NCI-H2227 (cell line): ENCODE results near the gene KIF3B.
"Not testable (repeated sequence)": the region's sequence is repeated elsewhere in the genome, so short reads cannot be mapped to it uniquely, and the experiment has no call there.

Experiments
- DNase-seq: peaks from one replicate; lab custom pipeline; 2025; ENCODE audit not compliant: unreplicated experiment; lab: John Stamatoyannopoulos, UW

Gene KIF3B

DNA sequence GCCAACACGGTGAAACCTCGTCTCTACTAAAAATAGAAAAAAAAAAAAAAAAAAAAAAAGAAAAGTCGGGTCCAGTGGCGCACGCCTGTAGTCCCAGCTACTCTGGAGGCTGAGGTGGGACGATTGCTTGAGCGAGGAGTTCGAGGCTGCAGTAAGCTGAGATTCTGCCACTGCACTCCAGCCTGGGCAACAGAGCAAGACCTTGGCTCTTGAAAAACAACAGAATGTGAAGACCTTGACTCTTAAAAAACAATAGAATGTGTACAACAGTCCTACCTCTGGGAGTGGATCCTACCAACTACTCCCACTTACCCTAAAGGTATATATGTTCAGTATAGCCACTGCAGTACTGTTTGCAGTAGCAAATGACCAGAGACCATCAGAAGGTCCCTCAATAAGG is 15.1 kb downstream of the KIF3B start:
- no peak for DNase-seq

- no peak for DNase-seq
Measured at GRCh38 chr20:32294071-32294470, 16.6 kb downstream of the KIF3B start.

GRCh38 chr20:32296412-32296811 is 19.0 kb downstream of the KIF3B start:
- no peak for DNase-seq

DNA sequence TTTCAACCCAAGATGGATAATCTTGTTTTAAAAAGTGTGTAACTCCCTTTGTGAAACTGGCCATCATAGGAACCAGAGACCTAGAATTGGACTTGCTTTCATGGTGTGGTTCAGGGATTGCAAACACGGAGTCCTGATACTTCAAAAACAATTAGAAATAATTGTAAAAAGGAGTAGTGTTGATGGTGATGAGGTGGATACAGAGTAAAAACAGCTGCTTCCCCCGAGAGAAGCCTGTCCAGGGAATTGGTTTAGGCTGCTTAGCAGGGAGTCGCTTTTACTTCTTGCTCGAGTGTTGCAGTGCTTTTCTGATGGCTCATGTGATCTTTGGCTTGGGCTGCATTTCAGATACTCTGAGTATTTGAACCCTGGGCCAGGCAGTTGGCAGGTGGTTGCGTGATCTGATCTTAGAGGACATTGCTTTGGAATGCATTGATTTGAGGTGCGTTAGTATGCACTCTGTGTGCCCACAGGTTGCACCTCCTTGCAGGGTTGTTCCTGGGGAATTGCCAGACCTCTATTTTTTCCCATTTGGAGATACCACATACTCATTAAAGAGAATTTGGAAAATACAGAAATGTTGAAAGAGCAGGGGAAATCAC is 19.5 kb downstream of the KIF3B start:
- no peak for DNase-seq

- no peak for DNase-seq
Measured at GRCh38 chr20:32297439-32297838, 20.0 kb downstream of the KIF3B start.

GRCh38 chr20:32300647-32301046 is 23.2 kb downstream of the KIF3B start:
- no peak for DNase-seq

DNA sequence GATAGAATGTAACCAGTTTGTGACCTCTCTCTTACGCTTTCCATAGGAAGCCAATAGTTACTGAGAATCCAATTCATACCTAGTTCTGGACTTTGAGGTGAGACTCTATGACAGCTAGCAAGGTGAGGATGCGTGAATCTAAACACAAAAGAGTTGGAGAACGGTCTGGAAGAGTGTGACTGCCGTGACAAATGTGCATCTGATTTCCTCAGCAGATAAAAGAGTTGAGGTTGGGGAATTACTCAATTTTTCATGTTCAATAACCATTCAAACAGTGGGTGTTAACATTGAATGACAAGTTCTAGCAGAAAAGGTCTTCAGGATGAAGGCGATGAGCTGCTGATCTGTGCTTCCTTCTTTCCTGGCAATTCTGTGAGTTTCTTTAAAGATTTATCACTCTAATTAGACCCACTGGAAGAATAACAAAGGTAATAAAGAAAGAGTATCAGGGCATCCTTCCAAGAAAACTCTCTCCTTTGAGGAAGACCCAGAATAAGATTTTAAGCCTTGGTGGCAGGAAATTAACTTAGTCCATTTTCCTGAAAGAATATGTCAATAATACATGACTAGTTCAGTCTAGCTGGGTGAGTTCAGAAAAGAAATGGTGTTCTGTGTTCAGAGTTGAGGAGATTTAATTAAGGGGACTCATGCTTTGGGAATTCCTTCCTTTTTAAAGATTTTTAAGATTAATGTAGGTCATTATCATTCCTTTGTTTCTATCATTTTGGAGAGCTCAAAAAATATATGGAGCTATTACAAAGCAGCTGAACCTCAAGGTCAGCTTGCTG is 24.5 kb downstream of the KIF3B start:
- no peak for DNase-seq

GRCh38 chr20:32302507-32302872 is 25.0 kb downstream of the KIF3B start:
- DNase-seq, result no peak

DNA sequence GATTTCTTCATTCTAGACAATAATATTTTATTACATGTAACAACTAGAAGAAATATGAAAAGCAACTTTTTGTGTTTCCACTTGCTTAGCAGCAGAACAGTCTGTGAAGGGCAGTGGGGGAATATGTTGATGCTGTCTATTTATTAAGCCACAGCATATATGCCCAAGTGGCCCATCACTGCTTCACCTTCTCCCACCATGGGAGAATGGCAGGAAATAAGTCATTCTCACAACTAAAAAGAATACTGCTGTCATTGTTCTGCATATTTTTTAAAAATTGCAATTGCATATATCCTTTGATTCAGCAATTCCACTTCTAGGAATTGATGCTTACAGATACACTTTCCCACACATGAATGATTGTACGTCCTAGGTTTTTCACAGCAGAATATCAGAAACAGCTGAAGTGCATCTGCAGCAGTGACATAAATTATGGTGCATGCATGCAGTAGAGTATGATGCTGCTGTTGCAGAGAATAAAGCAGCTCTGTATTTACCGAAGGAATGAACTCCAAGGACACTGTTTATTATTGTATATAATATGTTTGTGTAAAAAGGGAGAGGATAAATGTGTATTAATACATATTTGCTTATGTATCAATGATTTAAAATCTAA is 26.8 kb downstream of the KIF3B start:
- DNase-seq, result no peak

- no peak for DNase-seq
Measured at GRCh38 chr20:32312718-32313424, 35.4 kb downstream of the KIF3B start.

DNA sequence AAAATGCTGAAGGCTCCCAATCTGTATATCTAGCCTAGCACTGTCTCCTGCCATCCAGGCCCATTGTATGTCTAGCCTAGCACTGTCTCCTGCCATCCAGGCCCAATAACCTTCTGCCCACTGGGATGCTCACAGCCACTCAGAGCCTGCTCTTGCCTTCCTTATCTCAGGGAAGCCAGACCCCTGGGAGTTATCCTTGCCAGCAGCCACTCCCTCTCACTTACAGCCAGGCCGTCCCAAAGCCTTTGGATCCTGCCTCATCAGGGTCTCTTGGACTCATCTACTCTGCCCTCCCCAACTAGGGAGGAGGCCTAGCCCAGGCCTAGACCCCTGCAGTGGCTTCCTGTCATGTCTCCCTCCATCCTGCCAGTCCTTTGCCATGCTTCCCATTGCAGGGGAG is 37.3 kb downstream of the KIF3B start:
- DNase-seq, result no peak

DNA sequence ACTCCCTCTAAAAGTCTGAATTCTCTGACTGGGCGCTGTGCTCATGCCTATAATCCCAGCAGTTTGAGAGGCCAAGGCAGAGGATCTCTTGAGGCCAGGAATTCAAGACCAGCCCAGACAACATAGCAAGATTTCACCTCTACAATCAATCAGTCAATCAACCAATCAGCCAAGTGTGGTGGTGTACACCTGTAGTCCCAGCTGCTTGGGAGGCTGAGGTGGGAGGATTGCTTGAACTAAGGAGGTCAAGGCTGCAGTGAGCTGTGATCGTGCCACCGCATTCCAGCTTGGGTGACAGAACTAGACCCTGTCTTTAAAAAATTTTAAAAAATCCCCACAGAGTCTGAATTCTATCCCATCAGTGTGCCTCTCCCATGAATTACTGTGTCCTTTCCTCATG is 37.9 kb downstream of the KIF3B start:
- DNase-seq, result no peak

- DNase-seq, result no peak
Measured at GRCh38 chr20:32315891-32316290, 38.4 kb downstream of the KIF3B start.

- no peak for DNase-seq
Measured at GRCh38 chr20:32316667-32317066, 39.2 kb downstream of the KIF3B start.

DNA sequence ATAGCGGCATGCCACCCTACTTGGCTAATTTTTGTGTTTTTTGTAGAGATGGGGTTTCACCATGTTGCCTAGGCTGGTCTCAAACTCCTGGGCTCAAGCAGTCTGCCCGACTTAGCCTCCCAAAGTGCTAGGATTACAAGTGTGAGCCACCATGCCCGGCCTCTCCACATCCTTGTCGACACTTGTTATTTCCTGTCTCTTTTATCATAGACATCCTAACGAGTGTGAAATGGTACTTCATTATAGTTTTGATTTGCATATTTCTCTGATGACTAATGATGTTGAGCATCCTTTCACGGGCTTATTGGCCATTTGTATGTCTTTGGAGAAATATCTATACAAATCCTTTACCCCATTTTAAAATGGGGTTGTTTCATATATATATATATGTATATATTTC is 41.6 kb downstream of the KIF3B start:
- DNase-seq, result no peak

DNA sequence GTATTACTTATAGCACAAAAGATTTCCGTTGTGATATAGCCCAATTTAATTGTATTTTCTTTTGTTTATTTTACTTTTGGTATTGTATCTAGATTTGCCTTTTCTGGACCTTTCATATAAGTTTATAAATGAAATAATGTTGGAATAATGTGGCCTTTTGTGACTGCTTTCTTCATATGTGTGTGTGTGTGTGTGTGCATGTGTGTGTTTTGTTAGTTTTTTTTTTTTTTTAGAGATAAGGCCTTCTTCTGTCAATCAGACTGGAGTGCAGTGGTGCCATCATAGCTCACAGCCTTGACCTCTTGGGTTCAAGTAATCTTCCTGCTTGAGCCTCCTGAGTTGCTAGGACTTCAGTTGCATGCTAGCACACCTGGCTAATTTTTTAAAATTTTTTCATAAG is 42.9 kb downstream of the KIF3B start:
- no peak for DNase-seq

DNA sequence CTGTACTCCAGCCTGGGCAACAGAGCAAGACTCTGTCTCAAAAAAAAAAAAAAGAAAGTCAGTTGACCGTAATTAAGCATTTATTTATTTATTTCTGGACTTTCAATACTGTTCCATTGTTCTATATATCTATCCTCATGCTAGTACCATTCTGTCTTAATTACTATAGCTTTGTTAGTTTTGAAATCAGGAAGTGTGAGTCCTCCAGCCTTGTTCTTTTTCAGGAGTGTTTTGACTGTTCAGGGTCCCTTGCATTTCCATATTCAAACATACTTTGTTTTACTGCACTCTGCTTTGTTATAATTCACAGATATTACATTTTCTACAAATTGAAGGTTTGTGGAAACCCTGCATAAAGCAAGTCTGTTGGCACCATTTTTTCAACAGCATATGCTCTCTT is 43.9 kb downstream of the KIF3B start:
- no peak for DNase-seq

- not testable (repeated sequence) for DNase-seq
Measured at GRCh38 chr20:32322260-32322659, 44.8 kb downstream of the KIF3B start.

DNA sequence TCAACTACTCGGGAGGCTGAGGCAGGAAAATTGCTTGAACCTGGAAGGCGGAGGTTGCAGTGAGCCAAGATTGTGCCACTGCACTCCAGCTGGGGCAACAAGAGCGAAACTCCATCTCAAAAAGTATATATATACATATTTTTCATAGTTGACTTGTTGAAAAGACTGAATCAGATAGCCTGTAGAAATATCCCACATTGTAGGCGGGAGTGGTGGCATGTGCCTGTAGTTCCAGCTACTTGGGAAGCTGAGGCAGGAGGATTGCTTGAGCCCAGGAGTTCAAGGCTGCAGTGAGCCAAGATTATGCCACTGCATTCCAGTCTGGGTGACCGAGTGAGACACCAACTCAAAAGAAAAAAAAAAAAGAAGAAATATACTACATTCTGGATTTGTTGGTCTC is 46.3 kb downstream of the KIF3B start:
- not testable (repeated sequence) for DNase-seq

DNA sequence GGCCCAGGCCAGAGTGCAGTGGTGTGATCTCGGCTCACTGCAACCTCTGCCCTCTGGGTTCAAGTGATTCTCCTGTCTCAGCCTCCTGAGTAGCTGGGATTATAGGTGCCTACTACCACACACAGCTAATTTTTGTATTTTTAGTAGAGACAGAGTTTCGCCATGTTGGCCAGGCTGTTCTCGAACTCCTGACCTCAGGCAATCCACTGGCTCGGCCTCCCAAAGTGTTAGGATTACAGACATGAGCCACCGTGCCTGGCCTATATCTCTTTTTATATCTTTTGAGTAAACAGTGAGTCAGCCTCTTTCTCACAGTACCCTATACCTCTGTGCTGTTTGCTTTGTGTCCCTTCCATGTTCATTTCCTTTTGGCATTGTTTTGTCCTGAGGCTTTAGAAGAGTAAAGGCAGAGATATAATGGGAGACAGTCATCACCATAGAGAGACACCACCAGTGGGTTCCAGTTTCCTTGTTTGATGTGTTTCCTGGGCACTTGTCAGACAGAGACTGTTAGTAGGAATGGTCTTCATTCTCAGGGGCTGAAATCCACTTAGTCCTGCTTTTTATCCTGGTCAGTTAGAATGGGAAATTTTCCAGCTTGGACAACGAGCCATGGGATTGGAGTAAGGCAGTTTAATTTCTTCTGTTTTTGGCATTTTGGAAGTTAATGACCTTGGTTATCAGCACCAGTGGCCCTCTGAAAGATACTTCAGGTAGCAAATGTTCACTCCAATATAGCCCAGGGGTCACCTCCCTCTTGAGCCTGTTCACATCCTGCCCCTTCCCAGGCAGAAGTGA is 48.5 kb downstream of the KIF3B start:
- no peak for DNase-seq

DNA sequence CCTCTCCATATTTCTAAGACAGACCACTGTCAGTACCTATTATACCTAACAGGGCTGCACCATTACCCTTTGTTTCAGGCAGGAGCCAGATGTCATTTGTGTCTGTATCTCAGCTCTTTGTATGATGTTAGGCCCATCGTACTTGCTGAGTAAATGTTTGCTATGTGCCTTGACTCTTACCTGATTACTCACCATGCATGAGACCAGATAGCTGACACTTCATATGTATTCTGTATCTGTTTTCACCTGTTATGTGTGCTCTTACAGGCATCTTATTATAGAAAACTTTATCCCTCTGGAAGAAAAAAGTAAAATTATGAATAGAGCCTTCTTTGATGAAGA is 49.0 kb downstream of the KIF3B start:
- DNase-seq, result no peak
